Measurements from ENCODE around the gene TOP3A. TPM values are rescaled to one million over a fixed set of nuclear protein-coding genes. Genes with fewer than 3 reads are reported as not detected.

Gene TOP3A
- total RNA-seq, 3 donors from 2014 or later = 27.9 to 39.8 (median 30.1) TPM

DNA sequence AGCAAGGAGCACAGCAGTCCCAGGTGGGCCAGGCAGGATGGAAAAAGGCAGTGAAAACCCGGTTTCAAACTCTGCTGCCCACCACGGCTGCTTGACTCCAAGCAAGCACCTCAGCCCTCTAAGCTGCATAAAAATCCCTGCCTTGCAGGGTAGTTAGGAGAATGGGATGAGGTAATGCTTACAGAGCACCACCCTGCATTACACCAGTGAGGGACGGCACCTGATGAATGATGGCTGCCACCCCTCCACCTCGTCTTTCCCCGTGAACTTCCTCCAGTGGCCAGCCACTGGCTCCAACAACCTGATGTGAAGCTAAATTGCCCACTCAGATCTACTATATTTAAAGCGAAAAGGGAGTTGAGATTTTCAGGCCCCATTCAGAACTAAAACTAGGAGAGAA lies 33.0 kb downstream of the TOP3A start:
- Histone ChIP-seq H3K36me3 (ENCODE audit: low read depth) (peaks cover 7% of the 10 kb centered on the region), H3K4me1 (ENCODE audit: low read depth) (no peaks in the 10 kb centered on the region), H3K9me3 (no peaks in the 10 kb centered on the region), H3K4me3 (no peak overlapping the region)
- DNase-seq = peak in 1 of 3 donors; percentile 3
- TF ChIP-seq, protein P1, sequence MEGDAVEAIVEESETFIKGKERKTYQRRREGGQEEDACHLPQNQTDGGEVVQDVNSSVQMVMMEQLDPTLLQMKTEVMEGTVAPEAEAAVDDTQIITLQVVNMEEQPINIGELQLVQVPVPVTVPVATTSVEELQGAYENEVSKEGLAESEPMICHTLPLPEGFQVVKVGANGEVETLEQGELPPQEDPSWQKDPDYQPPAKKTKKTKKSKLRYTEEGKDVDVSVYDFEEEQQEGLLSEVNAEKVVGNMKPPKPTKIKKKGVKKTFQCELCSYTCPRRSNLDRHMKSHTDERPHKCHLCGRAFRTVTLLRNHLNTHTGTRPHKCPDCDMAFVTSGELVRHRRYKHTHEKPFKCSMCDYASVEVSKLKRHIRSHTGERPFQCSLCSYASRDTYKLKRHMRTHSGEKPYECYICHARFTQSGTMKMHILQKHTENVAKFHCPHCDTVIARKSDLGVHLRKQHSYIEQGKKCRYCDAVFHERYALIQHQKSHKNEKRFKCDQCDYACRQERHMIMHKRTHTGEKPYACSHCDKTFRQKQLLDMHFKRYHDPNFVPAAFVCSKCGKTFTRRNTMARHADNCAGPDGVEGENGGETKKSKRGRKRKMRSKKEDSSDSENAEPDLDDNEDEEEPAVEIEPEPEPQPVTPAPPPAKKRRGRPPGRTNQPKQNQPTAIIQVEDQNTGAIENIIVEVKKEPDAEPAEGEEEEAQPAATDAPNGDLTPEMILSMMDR (IDR thresholded peaks at IDR 0.05) = no peak
- intact Hi-C loops (cut with DNase I, micrococcal nuclease) = no loop called here
- no peak for ATAC-seq

DNA sequence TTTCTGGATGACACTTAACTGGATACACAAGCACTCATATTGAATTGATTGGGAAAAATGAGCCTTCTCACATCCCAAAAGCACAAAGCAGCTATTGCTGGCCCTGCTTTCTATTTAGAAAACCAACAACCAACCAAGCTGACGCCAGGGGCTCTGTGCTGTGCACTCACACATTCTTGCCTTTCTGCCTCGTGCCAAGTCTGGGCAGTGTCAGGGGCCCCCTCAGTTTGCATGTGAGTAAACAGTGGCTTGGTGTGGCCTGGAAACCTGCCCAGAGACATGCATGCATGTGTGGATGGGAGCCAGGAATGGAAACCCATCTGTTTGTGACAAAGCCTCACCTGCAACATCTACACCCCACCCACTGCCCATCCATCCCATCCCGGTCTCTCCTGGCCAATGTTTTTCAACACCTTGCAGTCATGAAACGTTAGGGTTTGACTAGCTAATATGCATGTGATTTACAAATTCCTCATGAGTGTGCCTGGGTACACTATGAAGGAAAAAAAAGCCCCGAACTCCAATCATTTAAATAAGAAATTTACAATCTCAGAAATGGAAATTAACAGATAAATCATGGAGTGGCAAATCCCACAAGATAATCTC lies 33.9 kb downstream of the TOP3A start:
- H3K36me3 ChIP-seq (ENCODE audit: low read depth) = peaks cover 7% of the 10 kb centered on the region

DNA sequence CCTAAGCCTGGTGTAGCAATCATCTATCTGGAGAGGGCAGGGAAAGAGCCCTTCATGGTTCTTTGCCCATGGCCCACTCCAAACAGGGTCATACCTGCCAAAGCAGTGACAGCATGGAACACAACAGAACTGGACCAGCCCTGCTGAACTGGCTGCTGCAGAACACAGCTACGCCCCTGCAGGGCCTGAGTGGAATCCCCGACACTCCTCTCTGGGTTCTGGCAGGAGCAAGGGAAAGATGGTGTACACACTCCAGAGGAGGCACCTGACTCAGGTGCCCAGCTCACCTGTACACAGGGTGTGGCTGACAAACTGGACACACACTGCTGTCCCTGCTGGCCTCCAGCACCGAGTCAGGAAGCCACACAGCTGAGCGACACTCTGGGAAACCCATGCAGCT lies 34.5 kb downstream of the TOP3A start:
- Histone ChIP-seq H3K36me3 (ENCODE audit: low read depth) (peaks cover 7% of the 10 kb centered on the region), H3K4me1 (ENCODE audit: low read depth) (no peaks in the 10 kb centered on the region), H3K4me3 (no peak overlapping the region), H3K9me3 (no peaks in the 10 kb centered on the region)
- intact Hi-C loops (cut with DNase I, micrococcal nuclease) = no loop called here
- ATAC-seq = no peak
- TF ChIP-seq, protein P1 (IDR thresholded peaks at IDR 0.05) = no peak
- DNase-seq = peak in 1 of 3 donors; percentile 16

More for the DNA sequence above, 33.9 kb downstream of the TOP3A start:
- no peak for ATAC-seq
- Histone ChIP-seq H3K4me3 (no peak overlapping the region), H3K4me1 (ENCODE audit: low read depth) (no peaks in the 10 kb centered on the region), H3K9me3 (no peaks in the 10 kb centered on the region)
- TF ChIP-seq, protein P1 (IDR thresholded peaks at IDR 0.05) = no peak
- intact Hi-C loops (cut with DNase I, micrococcal nuclease) = no loop called here
- DNase-seq = peak in 1 of 3 donors; percentile 5

DNA sequence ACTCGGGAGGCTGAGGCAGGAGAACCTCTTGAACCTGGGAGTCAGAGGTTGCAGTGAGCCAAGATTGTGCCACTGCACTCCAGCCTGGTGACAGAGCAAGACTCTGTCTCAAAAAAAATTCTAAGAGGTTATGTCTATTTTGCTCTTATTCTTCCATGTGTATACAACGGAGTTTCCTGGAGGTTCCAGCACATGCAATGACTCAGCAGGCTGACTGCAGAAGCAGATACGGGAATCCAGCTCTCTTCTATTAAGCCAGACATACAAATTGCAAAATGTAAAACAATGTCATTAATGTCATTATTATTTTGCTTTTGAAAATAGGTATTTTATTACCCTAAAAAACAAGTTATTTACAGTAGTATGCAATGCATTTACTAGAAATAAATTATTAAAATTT lies 35.9 kb downstream of the TOP3A start:
- Histone ChIP-seq H3K36me3 (ENCODE audit: low read depth) (peaks cover 7% of the 10 kb centered on the region), H3K4me3 (no peak overlapping the region), H3K9me3 (no peaks in the 10 kb centered on the region), H3K4me1 (ENCODE audit: low read depth) (no peaks in the 10 kb centered on the region)
- DNase-seq = no peak
- ATAC-seq = no peak
- TF ChIP-seq, protein P1 (IDR thresholded peaks at IDR 0.05) = no peak
- intact Hi-C loops (cut with DNase I, micrococcal nuclease) = no loop called here

DNA sequence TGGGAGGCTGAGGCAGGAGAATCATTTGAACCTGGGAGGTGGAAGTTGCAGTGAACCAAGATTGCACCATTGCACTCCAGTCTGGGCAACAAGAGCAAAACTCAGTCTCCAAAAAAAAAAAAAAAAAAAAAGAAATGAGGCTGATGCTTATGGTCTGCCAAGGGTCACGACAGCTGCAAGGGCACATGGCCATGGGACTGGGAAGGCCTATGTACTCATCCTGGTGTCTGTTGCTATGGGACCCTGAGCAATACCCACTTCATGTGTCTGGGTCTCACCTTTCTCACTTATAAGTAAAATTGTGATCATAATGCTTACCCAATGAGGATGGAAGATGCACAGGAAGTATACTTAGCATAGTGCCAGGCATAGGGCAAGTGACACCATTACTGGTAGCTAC lies 37.7 kb downstream of the TOP3A start:
- Histone ChIP-seq H3K9me3 (no peaks in the 10 kb centered on the region), H3K36me3 (ENCODE audit: low read depth) (peaks cover 7% of the 10 kb centered on the region), H3K4me1 (ENCODE audit: low read depth) (no peaks in the 10 kb centered on the region), H3K4me3 (no peak overlapping the region)
- TF ChIP-seq, protein P1 (IDR thresholded peaks at IDR 0.05) = no peak
- DNase-seq (no peak), ATAC-seq (no peak)
- intact Hi-C loops (cut with DNase I, micrococcal nuclease) = no loop called here

All from mucosa of descending colon (tissue), 3 donors.